Psoas muscle (tissue), 8 donors: Measurements from ENCODE around the gene TH. TPM values are rescaled to one million over a fixed set of nuclear protein-coding genes. Genes with fewer than 3 reads are reported as not detected.

Experiments used
- ATAC-seq, 4 donors: fragments of 200-7000 bp; cut with Tn5 transposase; one replicate each; pipeline ENCODE4 v1.9.1; 2020; ENCODE audit warnings: moderate library complexity in 3 of 4, mild to moderate bottlenecking in 2 of 4
- DNase-seq, 2 donors: peaks; one replicate each; pipeline ENCODE4 v3.0.0-alpha.2; 2020
- H3K27ac ChIP-seq: fragments of 200-600 bp; one replicate; pipeline ENCODE4 v1.8.0; 2022
- H3K27me3 ChIP-seq, 3 donors: fragments of 200-600 bp in 1 of 3; one replicate each; pipeline versions ENCODE4 v1.6.1 to v1.8.0; 2013 to 2022; ENCODE audit warnings: low read length in 2 of 3, mild to moderate bottlenecking in 2 of 3, moderate library complexity in 1 of 3; ENCODE audit not compliant: insufficient read depth in 3 of 3
- H3K36me3 ChIP-seq, 2 donors: fragments of 200-600 bp in 1 of 2; one replicate each; pipeline versions ENCODE4 v1.6.1 to v1.8.0; 2013 to 2022; ENCODE audit warnings: low read depth in 1 of 2, mild to moderate bottlenecking in 1 of 2, moderate library complexity in 1 of 2; ENCODE audit not compliant: insufficient read depth in 1 of 2
- H3K4me1 ChIP-seq: fragments of 200-600 bp; one replicate; pipeline ENCODE4 v1.8.0; 2022
- H3K4me3 ChIP-seq: fragments of 200-600 bp; one replicate; pipeline ENCODE4 v1.8.0; 2022; ENCODE audit warnings: mild to moderate bottlenecking
- H3K9me3 ChIP-seq: fragments of 200-600 bp; one replicate; pipeline ENCODE4 v1.8.0; 2022
- CTCF ChIP-seq: fragments of 200-600 bp; IDR thresholded peaks from one replicate; pipeline ENCODE4 v1.8.0; 2022; ENCODE audit warnings: antibody characterized with exemption
- WGBS, 3 donors: extraction: QIAGEN DNeasy Blood & Tissue Kit; methylation state at CpG; one replicate each; pipeline versions ENCODE4 v1.1.6 to v1.1.7; 2013; 5-methylcytosine and 5-hydroxymethylcytosine counted together
- intact Hi-C, 2 donors: fragments of 100-400 bp; cut with DNase I; formaldehyde crosslinking; loops; one replicate each; pipeline versions ENCODE4 v1.11.0 to v1.14.2; 2022
- polyA plus RNA-seq, 3 donors: library from polyadenylated mRNA; stranded (reverse); fragments of 200-250 nt; gene quantifications; one replicate each; pipeline ENCODE4 v1.2.3, GENCODE V29; 2013
- total RNA-seq, 4 donors: library from RNA; stranded (reverse); fragmentation: NEBNext Ultra II Directional in 2 of 4; extraction: Animal tissue kit (Norgen Biotek cat#: 25700) in 2 of 4; gene quantifications; one replicate each; pipeline versions ENCODE4 v1.2.1 to v1.2.4, GENCODE V29; 2021 to 2023
- donor health status: healthy with polysubstance abuse.
- donor health status: DM: no; HTN: no; CAD: no; lungs with moderate emphysema.
- donor health status: Bipolar disorder and iron deficiency.
- donor health status: healthy.
- donor health status: DM: yes; HTN: yes; CAD: no.
- donor health status: DM: no; HTN: no; CAD: no.
- donor health status: DM: no; HTN: no; CAD: no.
- donor health status: DM: yes; HTN: yes; CAD: no.

Gene TH
- total and polyA plus RNA-seq, 7 donors, result 0.16 to 0.34 TPM; not detected in 5

GRCh38 chr11:2185324-2186085, 13.9 kb upstream of the TH start:
- no peak for ATAC-seq
- WGBS, 3 donors, result 56 to 65% (median 61%) methylated on average over 18 to 23 of the region's 23 CpGs
- no peaks in the 10 kb centered on the region for H3K36me3 ChIP-seq
- DNase-seq, result no peak
- no peak overlapping the region for H3K4me3 ChIP-seq
- H3K27me3 ChIP-seq, result peaks cover 0 to 63% (median 17%) of the 10 kb centered on the region in 3 donors
- H3K9me3 ChIP-seq, result no peaks in the 10 kb centered on the region
- H3K4me1 ChIP-seq, result no peaks in the 10 kb centered on the region
- H3K27ac ChIP-seq, result no peak overlapping the region
- TF ChIP-seq CTCF, result no peak
- intact Hi-C loops, result loop anchor here in 1 of 2 donors (5.0 kb wide), 1 partner anchor 52 kb away; no protein-coding TSS in a partner anchor

- WGBS, 3 donors, result 73 to 75% (median 74%) methylated on average over 19 to 20 of the region's 20 CpGs
- intact Hi-C loops, result no loop called here
- DNase-seq, result no peak
- H3K4me3 ChIP-seq, result no peak overlapping the region
- no peak for ATAC-seq
- H3K9me3 ChIP-seq, result no peaks in the 10 kb centered on the region
- no peaks in the 10 kb centered on the region for H3K36me3 ChIP-seq
- TF ChIP-seq CTCF, result no peak
- H3K27me3 ChIP-seq, result peaks cover 0 to 62% (median 11%) of the 10 kb centered on the region in 3 donors
- H3K4me1 ChIP-seq, result no peaks in the 10 kb centered on the region
- H3K27ac ChIP-seq, result no peak overlapping the region
Observed at GRCh38 chr11:2182692-2183474, 11.3 kb upstream of the TH start.

- 63 to 74% (median 73%) methylated on average over 18 of the region's 18 CpGs for WGBS, 3 donors
- Histone ChIP-seq H3K36me3 (no peaks in the 10 kb centered on the region), H3K9me3 (no peaks in the 10 kb centered on the region), H3K27ac (no peak overlapping the region), H3K4me1 (no peaks in the 10 kb centered on the region), H3K4me3 (no peak overlapping the region), H3K27me3 (peaks cover 0 to 64% (median 14%) of the 10 kb centered on the region in 3 donors)
- intact Hi-C loops, result no loop called here
- ATAC-seq, result no peak
- no peak for DNase-seq
- no peak for TF ChIP-seq CTCF
Observed at GRCh38 chr11:2182075-2182474, 10.5 kb upstream of the TH start.

GRCh38 chr11:2180789-2181370, 9.3 kb upstream of the TH start:
- 68 to 77% (median 75%) methylated on average over 11 of the region's 11 CpGs for WGBS, 3 donors
- no peaks in the 10 kb centered on the region for H3K36me3 ChIP-seq
- H3K27me3 ChIP-seq, result peaks cover 0 to 61% (median 14%) of the 10 kb centered on the region in 3 donors
- TF ChIP-seq CTCF, result no peak
- no peak overlapping the region for H3K4me3 ChIP-seq
- ATAC-seq, result no peak
- H3K4me1 ChIP-seq, result no peaks in the 10 kb centered on the region
- no peak for DNase-seq
- no peaks in the 10 kb centered on the region for H3K9me3 ChIP-seq
- no peak overlapping the region for H3K27ac ChIP-seq
- intact Hi-C loops, result no loop called here
